ENCODE measurements around the gene EVL.

EVL gene

DNA sequence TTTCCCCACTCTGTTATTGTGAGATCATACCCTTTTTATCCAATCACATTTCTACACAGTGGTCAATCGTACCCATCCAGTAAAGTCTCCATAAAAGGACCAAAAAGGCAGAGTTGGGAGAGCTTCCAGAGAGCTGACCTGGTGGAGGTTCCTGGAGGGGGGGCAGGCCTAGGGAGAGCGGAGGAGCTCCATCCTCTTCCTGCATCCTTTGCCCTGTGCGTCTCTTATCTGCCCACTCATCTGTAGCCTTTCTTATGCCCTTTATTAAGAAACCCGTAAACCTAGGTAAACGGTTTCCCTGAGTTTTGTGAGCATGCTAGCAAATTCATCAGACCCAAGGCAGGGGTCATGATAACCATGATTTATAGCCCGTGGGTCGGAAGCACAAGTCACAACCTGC, 26.2 kb downstream of the EVL start:
- peaks cover 82% of the 10 kb centered on the region for H4K20me1 ChIP-seq
- H3K4me3 ChIP-seq = no peak overlapping the region
- H3K27ac ChIP-seq = no peak overlapping the region
- peaks cover 96% of the 10 kb centered on the region for H3K36me3 ChIP-seq
- no peaks in the 10 kb centered on the region for H3K27me3 ChIP-seq
- H3K4me1 ChIP-seq = no peaks in the 10 kb centered on the region
- TF ChIP-seq Cebpa-rat (IDR thresholded peaks at IDR 0.05) = no peak
- H3K9me3 ChIP-seq = no peaks in the 10 kb centered on the region
- H3K9ac ChIP-seq = no peak overlapping the region
- H3K4me2 ChIP-seq = no peak overlapping the region

DNA sequence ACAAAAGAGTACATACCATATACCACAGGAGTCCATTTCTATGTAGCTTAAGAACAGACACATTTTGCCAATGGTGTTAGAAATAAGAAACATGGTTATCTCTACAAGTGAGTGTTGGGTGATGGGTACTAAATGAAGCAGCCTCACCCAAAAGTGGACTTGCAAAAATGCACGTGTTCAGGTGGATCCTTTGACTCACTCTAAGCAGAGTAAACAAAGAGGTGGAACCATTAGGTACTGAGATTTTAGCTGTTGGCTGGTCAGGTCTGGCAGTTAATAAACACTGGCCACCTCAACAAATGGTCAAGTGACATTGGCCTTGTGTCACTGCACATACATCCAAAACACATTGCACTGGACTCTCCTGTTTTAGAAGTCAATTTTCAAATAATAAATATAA, 27.6 kb downstream of the EVL start:
- Histone ChIP-seq H3K4me2 (no peak overlapping the region), H3K4me1 (no peaks in the 10 kb centered on the region), H3K27me3 (no peaks in the 10 kb centered on the region), H3K9ac (no peak overlapping the region), H3K4me3 (no peak overlapping the region), H3K27ac (no peak overlapping the region), H4K20me1 (peaks cover 91% of the 10 kb centered on the region), H3K36me3 (peaks cover 96% of the 10 kb centered on the region), H3K9me3 (no peaks in the 10 kb centered on the region)
- no peak for TF ChIP-seq Cebpa-rat (IDR thresholded peaks at IDR 0.05)

DNA sequence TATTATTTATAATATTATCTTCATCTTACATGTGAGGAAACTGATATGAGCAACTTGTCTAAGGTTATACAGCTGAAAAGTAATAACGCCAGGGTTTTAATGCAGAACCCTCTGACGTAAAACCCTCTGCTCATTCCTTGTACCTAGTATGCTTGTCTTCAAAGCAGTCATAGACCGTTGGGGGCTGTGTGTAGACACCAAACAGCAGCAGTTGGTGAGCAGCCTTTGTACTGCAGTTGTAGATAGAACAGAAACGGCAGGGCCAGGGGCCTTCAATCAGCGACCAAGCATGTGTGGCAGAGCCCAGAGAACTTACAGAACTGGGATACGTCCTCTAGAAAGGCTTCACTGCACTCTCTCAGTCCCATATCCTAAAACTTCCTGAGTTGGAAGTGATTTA, 28.1 kb downstream of the EVL start:
- H3K4me1 ChIP-seq = no peaks in the 10 kb centered on the region
- H3K4me3 ChIP-seq = no peak overlapping the region
- H3K9me3 ChIP-seq = no peaks in the 10 kb centered on the region
- no peak overlapping the region for H3K9ac ChIP-seq
- peaks cover 93% of the 10 kb centered on the region for H4K20me1 ChIP-seq
- H3K36me3 ChIP-seq = peaks cover 96% of the 10 kb centered on the region
- H3K4me2 ChIP-seq = no peak overlapping the region
- TF ChIP-seq Cebpa-rat (IDR thresholded peaks at IDR 0.05) = no peak
- H3K27me3 ChIP-seq = no peaks in the 10 kb centered on the region
- no peak overlapping the region for H3K27ac ChIP-seq

DNA sequence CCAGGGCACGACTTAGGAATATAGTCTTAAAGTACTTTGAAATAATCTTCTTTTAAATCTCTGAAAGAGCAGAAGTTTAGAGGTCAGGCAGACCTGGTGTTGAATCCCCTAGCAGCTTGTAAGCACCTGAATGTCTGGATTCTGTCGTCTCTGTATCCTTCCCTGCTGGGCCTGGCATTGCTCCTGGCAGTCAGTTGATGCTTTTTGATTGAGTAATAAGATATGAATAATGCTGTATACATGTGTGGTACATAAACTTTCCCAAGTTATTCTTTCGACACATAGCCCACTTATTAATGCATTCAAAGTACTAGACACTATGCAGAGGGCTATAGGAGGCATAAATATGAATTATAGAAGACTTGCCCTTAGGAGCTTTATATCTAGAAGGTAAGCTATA, 31.4 kb downstream of the EVL start:
- H4K20me1 ChIP-seq = peaks cover 100% of the 10 kb centered on the region
- no peak for TF ChIP-seq Cebpa-rat (IDR thresholded peaks at IDR 0.05)
- H3K9me3 ChIP-seq = no peaks in the 10 kb centered on the region
- no peak overlapping the region for H3K4me2 ChIP-seq
- H3K27ac ChIP-seq = no peak overlapping the region
- H3K4me1 ChIP-seq = peaks cover 1% of the 10 kb centered on the region
- H3K27me3 ChIP-seq = no peaks in the 10 kb centered on the region
- H3K4me3 ChIP-seq = no peak overlapping the region
- H3K36me3 ChIP-seq = peaks cover 98% of the 10 kb centered on the region
- no peak overlapping the region for H3K9ac ChIP-seq

DNA sequence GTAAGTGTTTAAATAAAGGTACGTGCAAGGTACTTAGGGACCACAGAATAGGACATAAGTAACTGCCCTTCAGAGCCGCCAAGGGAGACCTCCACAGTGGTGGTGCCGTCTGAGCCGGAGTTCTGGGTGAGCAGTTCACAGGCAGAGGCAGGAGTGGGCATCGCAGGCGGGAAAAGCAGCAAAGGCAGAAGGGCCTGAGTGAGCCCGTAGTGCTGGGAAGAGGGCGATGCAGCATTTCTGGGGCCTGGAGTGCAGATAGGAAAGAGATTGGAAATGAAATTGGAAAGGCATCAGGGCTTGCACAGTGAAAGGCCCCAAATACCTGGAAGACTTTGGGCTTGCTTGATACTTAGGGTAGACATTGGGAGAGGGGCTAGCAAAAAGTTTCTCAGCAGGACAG, 32.9 kb downstream of the EVL start:
- Histone ChIP-seq H3K27ac (no peak overlapping the region), H3K4me2 (no peak overlapping the region), H3K4me3 (no peak overlapping the region), H3K4me1 (peaks cover 16% of the 10 kb centered on the region), H3K9me3 (no peaks in the 10 kb centered on the region), H4K20me1 (peaks cover 100% of the 10 kb centered on the region), H3K36me3 (peaks cover 91% of the 10 kb centered on the region), H3K9ac (no peak overlapping the region), H3K27me3 (no peaks in the 10 kb centered on the region)
- no peak for TF ChIP-seq Cebpa-rat (IDR thresholded peaks at IDR 0.05)

DNA sequence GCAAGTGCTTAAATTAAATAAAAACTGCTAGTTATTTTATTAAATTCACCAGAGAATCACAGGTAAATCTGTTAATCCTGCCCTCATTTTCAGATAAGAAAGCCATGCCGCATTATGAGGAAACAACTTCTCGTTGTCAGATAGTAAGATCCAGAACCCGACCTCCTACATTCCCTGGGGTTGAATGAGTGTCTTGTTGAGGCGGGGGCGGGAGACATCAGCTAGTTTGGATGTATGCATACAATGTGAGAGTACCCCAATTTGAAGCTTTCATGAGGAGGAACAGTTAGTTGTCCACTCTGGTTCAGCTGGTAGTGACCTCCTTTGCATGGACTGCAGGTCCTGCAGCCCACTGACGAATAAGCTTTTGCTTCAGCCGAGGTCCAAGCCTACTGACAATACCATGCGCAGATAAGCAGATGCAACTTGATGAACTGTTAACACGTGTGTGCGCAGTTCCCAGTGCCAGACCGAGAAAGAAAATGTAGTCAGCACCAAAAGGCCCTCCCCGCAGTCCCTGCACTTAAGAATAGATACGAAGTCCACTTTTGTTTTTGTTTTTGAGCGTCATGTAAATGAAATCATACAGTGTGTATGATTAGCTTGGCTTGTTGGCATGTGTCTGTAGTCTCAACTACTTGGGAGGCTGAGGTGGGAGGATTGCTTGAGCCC, 34.9 kb downstream of the EVL start:
- Histone ChIP-seq H3K4me1 (peaks cover 36% of the 10 kb centered on the region), H3K4me3 (no peak overlapping the region), H3K36me3 (peaks cover 76% of the 10 kb centered on the region), H3K9me3 (no peaks in the 10 kb centered on the region), H3K27ac (no peak overlapping the region), H4K20me1 (peaks cover 100% of the 10 kb centered on the region), H3K27me3 (no peaks in the 10 kb centered on the region), H3K9ac (no peak overlapping the region), H3K4me2 (no peak overlapping the region)
- no peak for TF ChIP-seq Cebpa-rat (IDR thresholded peaks at IDR 0.05)

DNA sequence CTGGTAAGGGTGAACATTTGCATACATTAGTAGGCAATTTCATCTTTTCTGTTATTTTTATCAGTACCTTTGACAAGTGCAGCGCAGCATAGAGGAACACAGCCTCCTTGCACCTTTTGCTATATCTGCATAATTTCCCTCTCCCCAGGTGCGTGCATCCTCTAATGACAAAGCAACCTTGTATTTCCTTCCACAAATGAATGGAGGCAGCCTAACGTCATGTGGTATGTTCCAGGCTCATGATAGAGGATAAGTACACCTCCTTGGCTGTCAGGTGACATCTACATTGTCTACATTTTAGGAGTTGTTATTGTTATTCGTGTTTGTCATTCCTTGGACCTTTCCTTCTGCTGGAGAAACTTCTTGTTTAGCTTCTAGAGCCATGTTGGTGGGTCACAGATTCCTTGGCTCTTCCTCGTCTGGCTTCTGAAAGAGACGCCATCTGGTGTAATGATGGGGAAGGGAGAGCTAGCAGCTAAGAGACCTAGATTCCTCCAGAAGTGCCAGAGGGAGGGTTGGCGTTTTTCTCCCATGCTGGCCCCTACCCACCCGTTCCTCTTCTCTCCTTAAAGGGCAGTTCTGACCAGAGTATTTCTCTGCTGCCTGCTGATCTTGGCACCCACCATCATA, 37.0 kb downstream of the EVL start:
- no peaks in the 10 kb centered on the region for H3K27me3 ChIP-seq
- peaks cover 76% of the 10 kb centered on the region for H3K36me3 ChIP-seq
- TF ChIP-seq Cebpa-rat (IDR thresholded peaks at IDR 0.05) = no peak
- H3K4me3 ChIP-seq = no peak overlapping the region
- H3K9ac ChIP-seq = peak overlapping the region; percentile 38; the same call in 1 of the 2 replicates
- peaks cover 57% of the 10 kb centered on the region for H3K4me1 ChIP-seq
- peaks cover 100% of the 10 kb centered on the region for H4K20me1 ChIP-seq
- no peaks in the 10 kb centered on the region for H3K9me3 ChIP-seq
- H3K27ac ChIP-seq = no peak overlapping the region
- H3K4me2 ChIP-seq = peak overlapping the region; percentile 75

DNA sequence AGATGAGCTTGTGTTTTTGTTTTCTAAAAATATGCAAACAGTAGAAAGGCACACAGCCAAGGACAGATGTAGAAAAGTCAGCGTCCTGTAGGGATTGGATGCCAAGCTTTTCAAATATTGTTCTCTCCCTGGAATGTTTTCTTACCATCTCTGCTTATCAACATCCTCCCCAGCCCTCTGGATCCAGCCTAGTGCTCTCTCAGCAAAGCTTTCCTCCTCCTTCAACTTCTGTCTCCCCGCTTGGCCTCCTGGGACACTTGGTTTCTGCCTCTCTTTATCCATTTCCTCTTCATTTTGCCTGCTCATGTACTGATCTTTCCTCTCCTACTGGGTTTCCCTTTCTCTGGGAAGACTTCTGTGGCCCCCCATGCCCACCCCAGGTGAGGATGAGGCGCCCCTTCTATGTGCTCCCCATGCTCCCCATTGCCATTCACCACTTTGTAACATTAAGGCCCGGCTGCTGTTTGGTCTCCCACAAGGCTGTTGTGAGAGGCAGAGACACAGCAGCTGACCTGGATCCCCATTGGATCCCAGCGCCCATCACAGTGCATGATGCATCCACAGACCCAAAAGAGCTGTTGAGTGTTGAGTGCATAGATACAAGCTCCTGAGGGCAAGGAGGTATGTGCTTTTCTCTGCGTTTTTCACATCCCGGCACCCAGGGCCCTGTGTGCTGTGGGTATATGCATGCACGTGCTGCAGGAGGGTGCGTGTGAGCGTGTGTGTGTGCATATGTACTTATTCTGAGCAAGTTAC, 38.2 kb downstream of the EVL start:
- peaks cover 100% of the 10 kb centered on the region for H4K20me1 ChIP-seq
- no peak overlapping the region; the same call in 1 of the 2 replicates for H3K4me3 ChIP-seq
- TF ChIP-seq Cebpa-rat (IDR thresholded peaks at IDR 0.05) = no peak
- H3K36me3 ChIP-seq = peaks cover 70% of the 10 kb centered on the region
- H3K9me3 ChIP-seq = no peaks in the 10 kb centered on the region
- peaks cover 69% of the 10 kb centered on the region for H3K4me1 ChIP-seq
- H3K27ac ChIP-seq = peak overlapping the region; percentile 49
- H3K9ac ChIP-seq = peak overlapping the region; percentile 53; the same call in 1 of the 2 replicates
- no peaks in the 10 kb centered on the region for H3K27me3 ChIP-seq
- peak overlapping the region; percentile 75 for H3K4me2 ChIP-seq

DNA sequence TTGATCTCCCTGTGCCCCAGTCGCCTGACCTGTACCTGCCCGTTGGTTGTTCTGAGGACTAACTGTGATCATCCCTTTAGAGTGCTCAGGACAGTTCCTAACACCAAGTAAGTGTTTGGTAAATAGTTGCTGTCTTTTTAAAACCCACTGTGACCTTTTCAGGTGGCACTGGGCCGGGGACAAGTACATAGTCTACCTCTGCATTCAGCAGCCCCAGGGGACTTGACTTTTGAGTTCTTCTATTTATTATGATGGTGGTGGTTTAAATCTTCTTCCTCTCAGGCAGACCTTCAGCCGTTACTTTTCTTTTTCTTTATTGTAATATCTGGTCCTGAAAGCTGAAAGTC, 38.8 kb downstream of the EVL start:
- H3K4me1 ChIP-seq = peaks cover 74% of the 10 kb centered on the region
- TF ChIP-seq Cebpa-rat (IDR thresholded peaks at IDR 0.05) = no peak
- no peaks in the 10 kb centered on the region for H3K27me3 ChIP-seq
- H3K4me3 ChIP-seq = no peak overlapping the region
- H4K20me1 ChIP-seq = peaks cover 100% of the 10 kb centered on the region
- H3K9ac ChIP-seq = no peak overlapping the region; the same call in 1 of the 2 replicates
- peaks cover 70% of the 10 kb centered on the region for H3K36me3 ChIP-seq
- H3K27ac ChIP-seq = no peak overlapping the region
- peak overlapping the region; percentile 75 for H3K4me2 ChIP-seq
- no peaks in the 10 kb centered on the region for H3K9me3 ChIP-seq

All from BLaER1 (cell line).